Liver (tissue), 9 donors: ENCODE results near the gene PTP4A2. TPM values are rescaled to one million over a fixed set of nuclear protein-coding genes. Genes with fewer than 3 reads are reported as not detected.

Source experiments
- DNase-seq: peaks from one replicate; pipeline ENCODE4 v3.0.0-alpha.2; 2017; ENCODE audit warnings: low spot score
- H3K27ac ChIP-seq, 2 donors: one replicate each; pipeline ENCODE4 v1.7.0; 2013; ENCODE audit warnings: inconsistent platforms in 2 of 2, low read length in 2 of 2, control low read depth in 1 of 2, low read depth in 1 of 2, mild to moderate bottlenecking in 1 of 2
- H3K27me3 ChIP-seq, 4 donors: one replicate each; pipeline versions ENCODE4 v1.6.1 to v1.7.0; 2013; ENCODE audit warnings: low read length in 3 of 4, inconsistent platforms in 1 of 4, mild to moderate bottlenecking in 1 of 4, moderate library complexity in 1 of 4; ENCODE audit not compliant: control insufficient read depth in 4 of 4, insufficient read depth in 4 of 4
- H3K36me3 ChIP-seq, 4 donors: one replicate each; pipeline versions ENCODE4 v1.6.1 to v1.7.0; 2013; ENCODE audit warnings: low read length in 3 of 4, mild to moderate bottlenecking in 3 of 4, low read depth in 1 of 4, moderate library complexity in 1 of 4; ENCODE audit not compliant: control insufficient read depth in 4 of 4, insufficient read depth in 3 of 4
- H3K4me1 ChIP-seq, 4 donors: one replicate each; pipeline versions ENCODE4 v1.6.1 to v1.7.0; 2013; ENCODE audit warnings: low read length in 3 of 4, mild to moderate bottlenecking in 3 of 4, moderate library complexity in 1 of 4; ENCODE audit not compliant: control insufficient read depth in 4 of 4, insufficient read depth in 4 of 4
- H3K4me3 ChIP-seq, 3 donors: one replicate each; pipeline versions ENCODE4 v1.6.1 to v1.7.0; 2013; ENCODE audit warnings: low read length in 3 of 3, control low read depth in 1 of 3, low read depth in 1 of 3, mild to moderate bottlenecking in 1 of 3
- H3K9ac ChIP-seq, 2 donors: one replicate each; pipeline ENCODE4 v1.7.0; 2013; ENCODE audit warnings: low read length in 2 of 2, mild to moderate bottlenecking in 2 of 2, moderate library complexity in 2 of 2, control low read depth in 1 of 2, low read depth in 1 of 2
- H3K9me3 ChIP-seq, 4 donors: one replicate each; pipeline versions ENCODE4 v1.6.1 to v1.7.0; 2013; ENCODE audit warnings: low read length in 3 of 4; ENCODE audit not compliant: control insufficient read depth in 4 of 4
- EGR1 ChIP-seq, 2 donors: IDR thresholded peaks; 2 replicates each; pipeline ENCODE4 v1.6.1; 2016 to 2018; ENCODE audit warnings: antibody characterized with exemption in 2 of 2, low read depth in 2 of 2
- FOXA1 ChIP-seq: IDR thresholded peaks from 2 replicates; pipeline ENCODE4 v1.6.1; 2016; ENCODE audit warnings: antibody characterized with exemption
- FOXA2 ChIP-seq: IDR thresholded peaks from 2 replicates; pipeline ENCODE4 v1.6.1; 2016; ENCODE audit warnings: antibody characterized with exemption
- GABPA ChIP-seq, 2 donors: IDR thresholded peaks in 1 of 2; conservative IDR thresholded peaks in 1 of 2; 2 replicates each; pipeline ENCODE4 v1.6.1; 2016; ENCODE audit warnings: antibody characterized with exemption in 2 of 2, mild to moderate bottlenecking in 1 of 2, moderate library complexity in 1 of 2
- HNF4A ChIP-seq, 2 donors: conservative IDR thresholded peaks; 2 replicates each; pipeline ENCODE4 v1.6.1; 2016; ENCODE audit warnings: antibody characterized with exemption in 2 of 2, mild to moderate bottlenecking in 2 of 2
- HNF4G ChIP-seq: IDR thresholded peaks from 2 replicates; pipeline ENCODE4 v1.6.1; 2016; ENCODE audit warnings: antibody characterized with exemption
- JUND ChIP-seq, 2 donors: IDR thresholded peaks; 2 replicates each; pipeline ENCODE4 v1.6.1; 2016; ENCODE audit warnings: antibody characterized with exemption in 2 of 2
- NR2F2 ChIP-seq: IDR thresholded peaks from 2 replicates; pipeline ENCODE4 v1.6.1; 2016; ENCODE audit warnings: antibody characterized with exemption
- RAD21 ChIP-seq, 2 donors: IDR thresholded peaks; 2 replicates each; pipeline ENCODE4 v1.6.1; 2016; ENCODE audit warnings: antibody characterized with exemption in 2 of 2, mild to moderate bottlenecking in 2 of 2
- REST ChIP-seq: IDR thresholded peaks from 2 replicates; pipeline ENCODE4 v1.6.1; 2016; ENCODE audit warnings: antibody characterized with exemption, mild to moderate bottlenecking
- RXRA ChIP-seq, 2 donors: IDR thresholded peaks; 2 replicates each; pipeline ENCODE4 v1.6.1; 2017 to 2018; ENCODE audit warnings: antibody characterized with exemption in 2 of 2, mild to moderate bottlenecking in 1 of 2
- SP1 ChIP-seq: IDR thresholded peaks from 2 replicates; pipeline ENCODE4 v1.6.1; 2018; ENCODE audit warnings: antibody characterized with exemption, mild to moderate bottlenecking
- TAF1 ChIP-seq: conservative IDR thresholded peaks from 2 replicates; pipeline ENCODE4 v1.6.1; 2016; ENCODE audit warnings: antibody characterized with exemption, mild to moderate bottlenecking
- YY1 ChIP-seq: IDR thresholded peaks from 2 replicates; pipeline ENCODE4 v1.6.1; 2016; ENCODE audit warnings: antibody characterized with exemption, mild to moderate bottlenecking
- WGBS: extraction: QIAGEN DNeasy Blood & Tissue Kit; methylation state at CpG from one replicate; pipeline ENCODE4 v1.1.7; 2013; 5-methylcytosine and 5-hydroxymethylcytosine counted together
- polyA plus RNA-seq, 2 donors: library from polyadenylated mRNA; stranded (reverse) in 1 of 2; unstranded in 1 of 2; fragments of 200-250 nt in 1 of 2; fragments of >200 nt in 1 of 2; fragmentation: Nextera tagmentation in 1 of 2; extraction: Ambion mirVana in 1 of 2; gene quantifications; one replicate each; pipeline versions ENCODE4 v1.2.1 to v1.2.3, GENCODE V29; 2013 to 2015
- total RNA-seq, 2 donors: library from RNA; depleted of rRNA; stranded (reverse); fragments of >200 nt; gene quantifications; one replicate each; pipeline ENCODE4 v1.2.3, GENCODE V29; 2014
- TF ChIP-seq, protein P1 (sequence below): fragments of 150-350 bp; IDR thresholded peaks from 2 replicates; pipeline ENCODE4 v1.5.1; 2017; ENCODE audit warnings: improper control_type of control experiment, low read depth, low read length; ENCODE audit not compliant: missing input control
- TF ChIP-seq, protein P2 (sequence below): IDR thresholded peaks from 2 replicates; pipeline ENCODE4 v1.6.1; 2016; ENCODE audit warnings: antibody characterized with exemption
- TF ChIP-seq, protein P3 (sequence below): IDR thresholded peaks from 2 replicates; pipeline ENCODE4 v1.6.1; 2016; ENCODE audit warnings: antibody characterized with exemption
- TF ChIP-seq, protein P4 (sequence below): IDR thresholded peaks from 2 replicates; pipeline ENCODE4 v1.6.1; 2016; ENCODE audit warnings: antibody characterized with exemption
- donor health status: healthy.
- donor health status: healthy.
- donor health status: healthy.
- donor health status: healthy.
- donor health status: healthy.

Gene PTP4A2
- total and polyA plus RNA-seq, 4 donors, result 47.7 to 98.1 (median 71.9) TPM

GRCh38 chr1:31883357-31883942, 54.7 kb downstream of the PTP4A2 start:
- no peak for DNase-seq
- peaks cover 4 to 10% (median 6%) of the 10 kb centered on the region in 4 donors for H3K4me1 ChIP-seq
- TF ChIP-seq GABPA (IDR thresholded peaks at IDR 0.05 in 1 of 2, conservative IDR thresholded peaks at IDR 0.05 in 1 of 2), result no peak
- TF ChIP-seq JUND (IDR thresholded peaks at IDR 0.05), result no peak
- TF ChIP-seq, protein P1, sequence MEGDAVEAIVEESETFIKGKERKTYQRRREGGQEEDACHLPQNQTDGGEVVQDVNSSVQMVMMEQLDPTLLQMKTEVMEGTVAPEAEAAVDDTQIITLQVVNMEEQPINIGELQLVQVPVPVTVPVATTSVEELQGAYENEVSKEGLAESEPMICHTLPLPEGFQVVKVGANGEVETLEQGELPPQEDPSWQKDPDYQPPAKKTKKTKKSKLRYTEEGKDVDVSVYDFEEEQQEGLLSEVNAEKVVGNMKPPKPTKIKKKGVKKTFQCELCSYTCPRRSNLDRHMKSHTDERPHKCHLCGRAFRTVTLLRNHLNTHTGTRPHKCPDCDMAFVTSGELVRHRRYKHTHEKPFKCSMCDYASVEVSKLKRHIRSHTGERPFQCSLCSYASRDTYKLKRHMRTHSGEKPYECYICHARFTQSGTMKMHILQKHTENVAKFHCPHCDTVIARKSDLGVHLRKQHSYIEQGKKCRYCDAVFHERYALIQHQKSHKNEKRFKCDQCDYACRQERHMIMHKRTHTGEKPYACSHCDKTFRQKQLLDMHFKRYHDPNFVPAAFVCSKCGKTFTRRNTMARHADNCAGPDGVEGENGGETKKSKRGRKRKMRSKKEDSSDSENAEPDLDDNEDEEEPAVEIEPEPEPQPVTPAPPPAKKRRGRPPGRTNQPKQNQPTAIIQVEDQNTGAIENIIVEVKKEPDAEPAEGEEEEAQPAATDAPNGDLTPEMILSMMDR, result no peak
- TF ChIP-seq HNF4A (conservative IDR thresholded peaks at IDR 0.05), result no peak
- no peaks in the 10 kb centered on the region for H3K9me3 ChIP-seq
- H3K4me3 ChIP-seq, result no peak overlapping the region
- H3K9ac ChIP-seq, result no peak overlapping the region
- no peaks in the 10 kb centered on the region for H3K27me3 ChIP-seq
- 95% methylated on average over 3 of the region's 3 CpGs for WGBS
- no peak overlapping the region for H3K27ac ChIP-seq
- H3K36me3 ChIP-seq, result no peaks in the 10 kb centered on the region

GRCh38 chr1:31881688-31882000, 56.5 kb downstream of the PTP4A2 start:
- Histone ChIP-seq H3K9me3 (no peaks in the 10 kb centered on the region), H3K4me3 (no peak overlapping the region), H3K9ac (no peak overlapping the region), H3K4me1 (peaks cover 4 to 10% (median 6%) of the 10 kb centered on the region in 4 donors), H3K27ac (no peak overlapping the region), H3K27me3 (no peaks in the 10 kb centered on the region), H3K36me3 (no peaks in the 10 kb centered on the region)
- 33% methylated on average over 5 of the region's 5 CpGs for WGBS
- TF ChIP-seq HNF4G (peak; percentile 87), SP1 (peak; percentile 92), RAD21 (IDR thresholded peaks at IDR 0.05) (peak; percentile 46 to 61), FOXA1 (peak; percentile 75), FOXA2 (peak; percentile 78), JUND (IDR thresholded peaks at IDR 0.05) (peak; percentile 27 to 41), YY1 (peak; percentile 66), REST (peak; percentile 32), EGR1 (IDR thresholded peaks at IDR 0.05; ENCODE audit: low read depth in 2 of 2) (no peak), NR2F2 (no peak), RXRA (IDR thresholded peaks at IDR 0.05) (peak; percentile 77 to 82), GABPA (IDR thresholded peaks at IDR 0.05 in 1 of 2, conservative IDR thresholded peaks at IDR 0.05 in 1 of 2) (no peak), TAF1 (no peak), HNF4A (conservative IDR thresholded peaks at IDR 0.05) (peak; percentile 95)
- TF ChIP-seq, protein P2, sequence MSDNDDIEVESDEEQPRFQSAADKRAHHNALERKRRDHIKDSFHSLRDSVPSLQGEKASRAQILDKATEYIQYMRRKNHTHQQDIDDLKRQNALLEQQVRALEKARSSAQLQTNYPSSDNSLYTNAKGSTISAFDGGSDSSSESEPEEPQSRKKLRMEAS, result peak; percentile 4
- TF ChIP-seq, protein P3, sequence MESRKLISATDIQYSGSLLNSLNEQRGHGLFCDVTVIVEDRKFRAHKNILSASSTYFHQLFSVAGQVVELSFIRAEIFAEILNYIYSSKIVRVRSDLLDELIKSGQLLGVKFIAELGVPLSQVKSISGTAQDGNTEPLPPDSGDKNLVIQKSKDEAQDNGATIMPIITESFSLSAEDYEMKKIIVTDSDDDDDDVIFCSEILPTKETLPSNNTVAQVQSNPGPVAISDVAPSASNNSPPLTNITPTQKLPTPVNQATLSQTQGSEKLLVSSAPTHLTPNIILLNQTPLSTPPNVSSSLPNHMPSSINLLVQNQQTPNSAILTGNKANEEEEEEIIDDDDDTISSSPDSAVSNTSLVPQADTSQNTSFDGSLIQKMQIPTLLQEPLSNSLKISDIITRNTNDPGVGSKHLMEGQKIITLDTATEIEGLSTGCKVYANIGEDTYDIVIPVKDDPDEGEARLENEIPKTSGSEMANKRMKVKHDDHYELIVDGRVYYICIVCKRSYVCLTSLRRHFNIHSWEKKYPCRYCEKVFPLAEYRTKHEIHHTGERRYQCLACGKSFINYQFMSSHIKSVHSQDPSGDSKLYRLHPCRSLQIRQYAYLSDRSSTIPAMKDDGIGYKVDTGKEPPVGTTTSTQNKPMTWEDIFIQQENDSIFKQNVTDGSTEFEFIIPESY, result no peak
- TF ChIP-seq, protein P4, sequence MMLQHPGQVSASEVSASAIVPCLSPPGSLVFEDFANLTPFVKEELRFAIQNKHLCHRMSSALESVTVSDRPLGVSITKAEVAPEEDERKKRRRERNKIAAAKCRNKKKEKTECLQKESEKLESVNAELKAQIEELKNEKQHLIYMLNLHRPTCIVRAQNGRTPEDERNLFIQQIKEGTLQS, result no peak
- TF ChIP-seq, protein P1, result no peak
- no peak for DNase-seq
